CD4-positive, alpha-beta T cell treated with Interferon gamma for 1 hour (primary cell): ENCODE measurements around the gene HLCS.
"Not testable (repeated sequence)": the region's sequence is repeated elsewhere in the genome, so short reads cannot be mapped to it uniquely, and the experiment has no call there.

ENCODE experiments used
- DNase-seq: peaks from one replicate; pipeline ENCODE4 v3.0.0-alpha.2; 2020

HLCS gene

DNA sequence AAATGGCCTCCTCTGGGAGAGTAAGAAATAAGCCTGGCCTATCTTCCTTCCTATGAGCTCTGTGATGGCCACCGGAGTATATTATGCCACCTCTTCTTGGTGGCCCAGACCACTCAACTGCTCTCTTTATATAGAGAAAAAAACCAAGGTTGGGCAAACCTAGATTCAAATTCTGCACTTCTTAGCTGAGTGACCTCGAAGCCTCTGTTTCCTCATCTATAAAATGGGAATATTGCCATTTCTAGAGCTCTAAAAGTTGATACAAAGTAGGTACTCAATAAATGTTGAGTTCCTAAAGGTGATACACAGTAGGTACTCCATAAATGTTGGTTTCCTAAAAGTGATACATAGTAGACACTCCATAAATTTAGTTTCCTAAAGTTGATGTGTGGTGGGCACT lies 120.7 kb downstream of the HLCS start:
- DNase-seq: no peak

- no peak for DNase-seq
These were observed 121.4 kb downstream of the HLCS start for GRCh38 chr21:36845070-36845469.

- DNase-seq: no peak
These were observed 124.6 kb downstream of the HLCS start for GRCh38 chr21:36841866-36842265.

DNA sequence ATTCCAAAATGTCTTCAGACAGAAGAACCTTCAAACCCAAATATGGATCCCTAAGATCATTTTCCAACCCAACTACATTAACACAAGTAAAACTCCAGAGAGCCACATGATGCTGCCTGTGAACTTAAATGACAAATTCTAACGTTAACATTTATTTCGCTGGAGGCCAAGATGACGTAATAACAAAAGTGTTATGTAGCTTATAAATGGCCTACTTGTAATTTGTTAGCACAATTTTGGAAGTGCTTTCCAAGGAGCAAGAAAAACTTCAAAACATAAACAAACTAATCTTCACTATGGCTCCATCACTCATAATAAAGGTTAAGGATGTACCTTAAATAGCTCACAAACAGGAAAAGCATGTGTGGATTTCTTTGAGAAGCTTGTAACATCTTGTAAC lies 126.7 kb downstream of the HLCS start:
- no peak for DNase-seq

GRCh38 chr21:36839123-36839522 lies 127.3 kb downstream of the HLCS start:
- DNase-seq: no peak

- no peak for DNase-seq
These were observed 131.1 kb downstream of the HLCS start for GRCh38 chr21:36835383-36835795.

- no peak for DNase-seq
These were observed 132.3 kb downstream of the HLCS start for GRCh38 chr21:36834192-36834591.

DNA sequence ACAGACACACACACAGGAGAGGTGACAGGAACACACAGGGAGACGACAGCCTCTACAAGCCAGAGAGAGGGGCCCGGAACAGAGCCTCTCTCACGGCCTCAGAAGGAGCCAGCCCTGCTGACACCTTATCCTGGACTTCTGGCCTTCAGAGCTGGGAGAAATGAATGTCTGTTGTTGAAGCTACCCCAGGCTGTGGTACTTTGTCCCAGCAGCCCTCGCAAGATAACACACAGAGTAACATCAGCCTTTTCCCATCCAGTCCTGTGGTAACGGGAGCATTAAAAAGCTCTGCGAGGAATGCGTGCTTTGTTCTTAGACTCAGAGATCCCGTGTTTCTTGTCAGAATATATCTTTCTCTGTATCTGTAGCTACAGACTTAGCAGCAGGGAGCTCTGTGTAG lies 136.4 kb downstream of the HLCS start:
- DNase-seq: no peak

GRCh38 chr21:36828891-36829515 lies 137.5 kb downstream of the HLCS start:
- DNase-seq: no peak

GRCh38 chr21:36828208-36828607 lies 138.3 kb downstream of the HLCS start:
- no peak for DNase-seq

- DNase-seq: no peak
These were observed 140.8 kb downstream of the HLCS start for GRCh38 chr21:36825658-36826057.

DNA sequence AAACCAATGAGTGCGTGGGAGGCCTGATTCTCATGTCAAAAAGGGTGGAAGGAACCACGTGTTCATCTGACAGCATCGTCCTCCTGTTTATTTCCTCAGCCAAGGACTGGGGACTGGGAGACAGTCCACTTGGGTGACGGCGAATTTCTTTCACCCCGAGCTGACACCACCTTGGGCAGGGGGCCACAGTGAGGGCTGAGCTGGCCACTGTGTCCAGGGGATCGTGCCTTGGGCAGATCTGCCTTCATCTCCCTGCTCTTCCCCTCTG lies 145.5 kb downstream of the HLCS start:
- no peak for DNase-seq

- DNase-seq: no peak
These were observed 146.1 kb downstream of the HLCS start for GRCh38 chr21:36820176-36821031.

DNA sequence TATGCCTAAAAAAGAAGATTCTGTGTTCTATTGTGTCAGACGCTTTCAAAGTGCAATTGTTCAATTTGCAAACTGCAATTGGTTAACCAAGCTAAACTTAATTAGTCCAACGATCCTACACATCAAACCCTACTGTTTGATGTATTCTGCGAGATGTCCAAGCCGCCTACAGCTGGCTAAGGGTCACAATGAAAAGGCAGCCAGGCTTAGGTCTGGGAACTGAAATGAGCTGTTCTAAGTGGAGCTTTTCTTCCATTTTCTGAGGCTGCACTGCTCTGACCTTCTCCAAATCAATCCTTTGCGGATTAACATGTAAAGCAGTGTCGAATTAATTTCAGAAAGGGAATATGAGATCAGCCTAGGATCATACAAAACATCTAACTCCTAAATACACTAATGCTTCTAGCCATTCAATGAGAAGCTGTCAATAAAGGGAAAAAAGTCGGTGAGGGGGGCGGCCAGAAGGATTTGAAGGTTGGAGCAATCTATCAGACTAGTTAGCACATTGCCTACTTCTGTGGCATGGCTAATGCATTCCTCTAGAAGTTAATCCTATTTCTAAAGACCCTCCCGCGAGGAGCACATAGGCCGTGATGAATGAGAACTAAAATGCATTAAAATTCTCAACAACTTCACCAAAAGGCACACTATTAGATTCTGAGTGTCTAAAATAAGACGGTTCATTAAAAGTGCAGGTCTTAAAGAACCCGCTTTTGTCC lies 148.6 kb downstream of the HLCS start:
- DNase-seq: no peak

DNA sequence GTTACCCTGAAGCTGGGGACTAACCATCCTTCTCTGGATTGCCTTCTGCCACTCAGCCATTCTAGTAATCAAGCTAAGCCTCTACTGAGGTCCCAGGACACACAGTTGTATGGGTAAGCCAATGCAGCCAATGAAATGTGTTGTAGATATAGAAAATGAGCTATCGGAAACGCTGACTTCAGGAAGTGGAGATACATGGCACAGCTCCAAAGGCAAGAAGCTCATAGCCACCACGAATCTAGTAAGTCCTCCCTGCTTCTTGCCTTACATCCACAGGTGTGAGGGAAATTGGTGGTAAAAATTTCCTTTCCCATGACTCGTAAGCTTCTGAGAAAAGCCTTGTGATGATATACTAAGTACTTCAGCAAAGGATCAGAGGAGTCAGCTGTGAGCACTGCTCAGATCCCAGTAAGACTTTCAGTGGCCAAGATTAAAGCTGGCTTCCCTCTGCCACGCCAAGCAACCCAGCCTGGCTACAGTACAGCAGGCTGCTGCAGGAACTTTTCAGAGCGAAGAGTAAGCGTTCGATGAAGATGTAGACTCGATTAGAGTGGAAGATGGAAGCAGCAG lies 149.8 kb downstream of the HLCS start:
- DNase-seq: no peak

DNA sequence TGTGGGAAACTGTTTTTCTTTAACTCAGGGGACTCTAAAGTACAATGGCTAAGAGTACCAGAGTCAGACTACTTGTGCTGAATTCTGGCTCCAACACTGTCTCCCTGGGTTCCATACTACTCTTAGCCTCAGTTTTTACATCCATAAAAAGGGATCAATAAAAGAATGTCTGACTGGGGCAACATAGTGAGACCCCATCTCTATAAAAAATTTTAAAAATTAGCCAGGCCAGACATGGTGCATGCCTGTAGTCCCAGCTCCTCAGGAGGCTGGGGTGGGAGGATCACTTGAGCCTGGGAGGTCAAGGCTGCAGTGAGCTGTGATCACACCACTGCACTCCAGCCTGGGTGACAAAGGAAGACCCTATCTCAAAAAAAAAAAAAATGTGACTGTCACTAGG lies 150.4 kb downstream of the HLCS start:
- DNase-seq: not testable (repeated sequence)

GRCh38 chr21:36815284-36815683 lies 151.2 kb downstream of the HLCS start:
- no peak for DNase-seq

DNA sequence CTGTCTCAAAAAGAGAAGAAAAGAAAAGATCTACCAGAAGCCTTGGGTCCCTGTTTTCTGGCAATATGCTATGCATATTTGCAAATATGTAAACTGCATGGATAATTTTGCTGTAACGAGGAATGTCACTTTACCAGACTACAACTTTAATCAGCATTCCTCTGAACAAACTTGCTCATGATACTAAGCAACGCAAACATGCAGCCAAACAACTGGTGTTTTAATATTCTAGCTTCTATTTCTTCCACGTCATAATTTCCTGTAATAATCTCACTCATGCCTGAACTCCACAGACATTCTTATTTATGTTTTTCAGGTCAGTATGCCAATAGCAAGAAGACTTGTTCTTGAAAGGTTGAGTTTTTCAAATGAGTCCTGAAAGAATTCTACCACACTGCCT lies 153.4 kb downstream of the HLCS start:
- DNase-seq: no peak

- no peak for DNase-seq
These were observed 154.7 kb downstream of the HLCS start for GRCh38 chr21:36811762-36812161.

DNA sequence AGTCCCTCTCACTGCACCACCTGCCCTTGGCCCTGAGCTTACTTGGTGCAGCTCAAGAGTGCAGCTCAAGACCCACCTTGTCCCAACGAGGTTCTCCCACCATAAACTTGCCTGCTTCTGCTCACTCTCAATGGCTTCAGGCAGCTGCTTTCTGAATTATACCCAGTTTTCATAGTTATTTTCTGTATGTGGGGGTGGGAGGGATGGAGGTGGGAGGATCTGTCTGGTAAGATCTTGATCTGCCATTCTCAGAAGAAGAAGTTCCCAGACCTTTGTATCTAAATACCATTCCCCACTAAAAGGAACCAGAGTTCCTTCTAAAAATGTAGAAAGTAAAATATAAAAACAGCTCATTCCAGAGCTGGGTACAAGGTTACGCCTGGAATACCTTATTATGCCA lies 156.0 kb downstream of the HLCS start:
- no peak for DNase-seq

- no peak for DNase-seq
These were observed 159.0 kb downstream of the HLCS start for GRCh38 chr21:36807422-36807928.

DNA sequence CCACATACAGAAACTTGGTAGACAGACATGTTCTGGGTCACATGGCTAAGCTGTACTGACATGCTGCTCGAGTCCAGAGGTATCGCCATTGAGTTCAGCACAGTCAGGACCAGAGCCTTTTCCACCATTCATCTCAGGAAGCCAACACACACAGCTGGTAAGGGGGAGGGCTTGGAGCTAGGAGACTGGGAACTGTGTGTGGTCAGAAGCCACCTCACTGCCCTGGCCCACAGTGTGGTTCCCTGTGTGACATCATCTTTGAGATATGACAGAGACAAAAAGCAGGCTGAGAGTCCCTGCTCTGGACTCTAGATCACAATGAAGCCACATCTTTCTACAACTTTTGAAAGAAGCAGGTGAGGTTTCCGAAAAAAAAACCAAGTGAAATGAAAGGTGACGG lies 160.4 kb downstream of the HLCS start:
- DNase-seq: no peak

DNA sequence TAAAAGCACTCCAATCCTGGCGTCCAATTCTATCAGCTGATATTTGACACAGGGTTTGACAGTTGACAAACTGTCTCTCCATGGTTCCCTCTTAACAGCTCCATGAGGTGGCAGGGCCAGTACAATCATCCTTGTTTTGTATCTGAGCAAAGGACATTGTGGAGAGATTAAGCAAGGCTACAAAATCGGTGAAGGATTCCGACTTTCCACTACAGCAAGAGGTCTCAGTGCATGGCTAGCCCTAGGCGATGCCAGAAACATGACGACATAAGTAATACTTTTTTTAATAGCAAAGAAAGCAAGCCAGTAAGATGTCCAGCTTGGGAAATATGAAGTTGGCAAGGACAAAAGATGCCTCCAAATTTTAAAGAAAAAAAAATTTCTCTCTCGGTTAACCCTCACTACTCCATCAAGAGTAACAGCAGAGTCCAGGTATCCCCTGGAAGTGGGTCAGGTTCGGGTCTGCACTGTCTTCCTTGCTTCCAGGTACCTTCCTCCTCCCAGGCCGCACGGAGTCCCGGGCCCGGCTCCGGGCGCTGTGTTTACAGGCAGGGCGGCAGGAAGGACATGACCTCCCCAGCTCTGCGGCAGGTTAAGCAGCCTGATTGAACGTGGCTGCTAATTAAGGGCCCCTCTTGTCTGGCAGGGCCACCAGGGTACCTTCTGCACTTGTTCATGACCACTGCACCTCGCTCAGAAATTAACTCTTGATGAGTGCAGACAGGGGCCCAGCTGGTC lies 161.4 kb downstream of the HLCS start:
- DNase-seq: no peak
